GM10847 (cell line): ENCODE results near the gene ALG2.

Experiments
- POLR2A ChIP-seq: IDR thresholded peaks from 2 replicates; pipeline ENCODE4 v1.6.1; 2011; ENCODE audit not compliant: insufficient read length; ENCODE audit errors: extremely low read depth

ALG2 gene

GRCh38 chr9:99251157-99251556 is 29.4 kb upstream of the ALG2 start:
- no peak for TF ChIP-seq POLR2A

GRCh38 chr9:99249619-99250018 is 27.9 kb upstream of the ALG2 start:
- no peak for TF ChIP-seq POLR2A

GRCh38 chr9:99244344-99245260 is 22.9 kb upstream of the ALG2 start:
- no peak for TF ChIP-seq POLR2A

GRCh38 chr9:99241106-99241505 is 19.4 kb upstream of the ALG2 start:
- no peak for TF ChIP-seq POLR2A

- no peak for TF ChIP-seq POLR2A
Measured at GRCh38 chr9:99239341-99240060, 17.8 kb upstream of the ALG2 start.

- no peak for TF ChIP-seq POLR2A
Measured at GRCh38 chr9:99238331-99238730, 16.6 kb upstream of the ALG2 start.

- TF ChIP-seq POLR2A: no peak
Measured at GRCh38 chr9:99237356-99237755, 15.6 kb upstream of the ALG2 start.

GRCh38 chr9:99235926-99236634 is 14.3 kb upstream of the ALG2 start:
- TF ChIP-seq POLR2A: no peak

- TF ChIP-seq POLR2A: no peak
Measured at GRCh38 chr9:99235069-99235468, 13.3 kb upstream of the ALG2 start.

- TF ChIP-seq POLR2A: no peak
Measured at GRCh38 chr9:99234618-99235017, 12.9 kb upstream of the ALG2 start.

- no peak for TF ChIP-seq POLR2A
Measured at GRCh38 chr9:99231711-99232110, 10.0 kb upstream of the ALG2 start.

- TF ChIP-seq POLR2A: no peak
Measured at GRCh38 chr9:99230206-99230605, 8.5 kb upstream of the ALG2 start.

GRCh38 chr9:99226054-99226453 is 4.3 kb upstream of the ALG2 start:
- no peak for TF ChIP-seq POLR2A

GRCh38 chr9:99224445-99224844 is 2.7 kb upstream of the ALG2 start:
- TF ChIP-seq POLR2A: no peak

- no peak for TF ChIP-seq POLR2A
Measured at GRCh38 chr9:99222416-99223270, 901 bp upstream of the ALG2 start.
